Measurements from ENCODE around the gene CCDC43. TPM values are rescaled to one million over a fixed set of nuclear protein-coding genes. Genes with fewer than 3 reads are reported as not detected.

CCDC43 gene
- total RNA-seq, 1 experiment from 2014 or later: 50.4 TPM

- Histone ChIP-seq H4K20me1 (ENCODE audit: low read length) (no peaks in the 10 kb centered on the region), H3K9me3 (ENCODE audit: low read length) (no peaks in the 10 kb centered on the region), H3K9ac (ENCODE audit: low read length) (no peak overlapping the region), H3K27ac (ENCODE audit: low read length) (no peak overlapping the region), H3K27me3 (ENCODE audit: low read length) (no peaks in the 10 kb centered on the region), H3F3A (ENCODE audit: low read length, unreplicated experiment) (no peaks in the 10 kb centered on the region), H3K4me3 (ENCODE audit: low read length) (no peak overlapping the region), H3K36me3 (ENCODE audit: low read depth, low read length) (no peaks in the 10 kb centered on the region), H2AFZ (ENCODE audit: low read length) (no peak overlapping the region), H3K79me2 (ENCODE audit: low read length) (no peaks in the 10 kb centered on the region), H3K9me2 (replicated peaks; ENCODE audit: low read length) (no peaks in the 10 kb centered on the region), H3K4me1 (ENCODE audit: insufficient read depth, low read length) (no peaks in the 10 kb centered on the region), H3K4me2 (ENCODE audit: low read length) (no peak overlapping the region)
- ChIA-PET CTCF (no interaction called here), POLR2A (ENCODE audit: unreplicated experiment) (no interaction called here)
- intact Hi-C loops (cut with micrococcal nuclease): no loop called here
- DNase-seq (no peak), ATAC-seq (no peak)
- BruUV-seq (replicated peaks): no TSS peak
- TF ChIP-seq EZH2 (IDR thresholded peaks at IDR 0.05; ENCODE audit: low read length, unreplicated experiment) (no peak), CTCF (conservative IDR thresholded peaks at IDR 0.05; ENCODE audit: low read depth, low read length) (no peak), EZH2phosphoT487 (IDR thresholded peaks at IDR 0.05; ENCODE audit: borderline replicate concordance, low read length) (no peak)
Measured at GRCh38 chr17:44651228-44651627, 38.3 kb downstream of the CCDC43 start.

GRCh38 chr17:44648963-44649362, 40.6 kb downstream of the CCDC43 start:
- Histone ChIP-seq H3K9me2 (replicated peaks; ENCODE audit: low read length) (no peaks in the 10 kb centered on the region), H3K27ac (ENCODE audit: low read length) (no peak overlapping the region), H3K4me3 (ENCODE audit: low read length) (no peak overlapping the region), H3K4me1 (ENCODE audit: insufficient read depth, low read length) (no peaks in the 10 kb centered on the region), H3K27me3 (ENCODE audit: low read length) (no peaks in the 10 kb centered on the region), H3K9me3 (ENCODE audit: low read length) (no peaks in the 10 kb centered on the region), H2AFZ (ENCODE audit: low read length) (no peak overlapping the region), H4K20me1 (ENCODE audit: low read length) (no peaks in the 10 kb centered on the region), H3K36me3 (ENCODE audit: low read depth, low read length) (no peaks in the 10 kb centered on the region), H3K4me2 (ENCODE audit: low read length) (no peak overlapping the region), H3K9ac (ENCODE audit: low read length) (no peak overlapping the region), H3F3A (ENCODE audit: low read length, unreplicated experiment) (no peaks in the 10 kb centered on the region), H3K79me2 (ENCODE audit: low read length) (no peaks in the 10 kb centered on the region)
- intact Hi-C loops (cut with micrococcal nuclease): no loop called here
- no peak for ATAC-seq
- POLR2A ChIA-PET (ENCODE audit: unreplicated experiment): no interaction called here
- CTCF ChIA-PET: no interaction called here
- DNase-seq: no peak
- TF ChIP-seq CTCF (conservative IDR thresholded peaks at IDR 0.05; ENCODE audit: low read depth, low read length) (no peak), EZH2 (IDR thresholded peaks at IDR 0.05; ENCODE audit: low read length, unreplicated experiment) (no peak), EZH2phosphoT487 (IDR thresholded peaks at IDR 0.05; ENCODE audit: borderline replicate concordance, low read length) (no peak)
- no TSS peak for BruUV-seq (replicated peaks)

- no peak overlapping the region for H2AFZ ChIP-seq (ENCODE audit: low read length)
- POLR2A ChIA-PET (ENCODE audit: unreplicated experiment): no interaction called here
- CTCF ChIA-PET: no interaction called here
- no peaks in the 10 kb centered on the region for H3K4me1 ChIP-seq (ENCODE audit: insufficient read depth, low read length)
- DNase-seq (no peak), ATAC-seq (no peak)
- intact Hi-C loops (cut with micrococcal nuclease): no loop called here
- H3K4me2 ChIP-seq (ENCODE audit: low read length): no peak overlapping the region
- no peaks in the 10 kb centered on the region for H3F3A ChIP-seq (ENCODE audit: low read length, unreplicated experiment)
- H4K20me1 ChIP-seq (ENCODE audit: low read length): no peaks in the 10 kb centered on the region
- TF ChIP-seq EZH2phosphoT487 (IDR thresholded peaks at IDR 0.05; ENCODE audit: borderline replicate concordance, low read length): no peak
- TF ChIP-seq CTCF (conservative IDR thresholded peaks at IDR 0.05; ENCODE audit: low read depth, low read length): no peak
- no peak for TF ChIP-seq EZH2 (IDR thresholded peaks at IDR 0.05; ENCODE audit: low read length, unreplicated experiment)
- H3K79me2 ChIP-seq (ENCODE audit: low read length): no peaks in the 10 kb centered on the region
- no peak overlapping the region for H3K27ac ChIP-seq (ENCODE audit: low read length)
- no peak overlapping the region for H3K9ac ChIP-seq (ENCODE audit: low read length)
- no peaks in the 10 kb centered on the region for H3K27me3 ChIP-seq (ENCODE audit: low read length)
- no TSS peak for BruUV-seq (replicated peaks)
- no peaks in the 10 kb centered on the region for H3K9me2 ChIP-seq (replicated peaks; ENCODE audit: low read length)
- H3K4me3 ChIP-seq (ENCODE audit: low read length): no peak overlapping the region
- no peaks in the 10 kb centered on the region for H3K9me3 ChIP-seq (ENCODE audit: low read length)
- no peaks in the 10 kb centered on the region for H3K36me3 ChIP-seq (ENCODE audit: low read depth, low read length)
Measured at GRCh38 chr17:44647736-44648135, 41.8 kb downstream of the CCDC43 start.

Data from PC-3 (cell line).